BE2C (cell line): Measurements from ENCODE around the gene NKX2-3.

Experiments used
- DNase-seq: peaks from one replicate; pipeline ENCODE4 v3.0.0-alpha.2; 2020
- H3K27me3 ChIP-seq: fragments of 250-450 bp; sonication (Bioruptor Pico); 2 replicates; pipeline ENCODE4 v1.5.1; 2020; ENCODE audit warnings: mild to moderate bottlenecking
- H3K36me3 ChIP-seq: fragments of 250-450 bp; sonication (Bioruptor Pico); 2 replicates; pipeline ENCODE4 v1.5.1; 2020; ENCODE audit warnings: mild to moderate bottlenecking
- H3K4me1 ChIP-seq: fragments of 250-450 bp; sonication (Bioruptor Pico); 2 replicates; pipeline ENCODE4 v1.5.1; 2020
- H3K4me3 ChIP-seq: 2 replicates; pipeline ENCODE4 v1.5.1; 2011; ENCODE audit warnings: low read depth, low read length
- H3K9me3 ChIP-seq: fragments of 250-450 bp; sonication (Bioruptor Pico); 2 replicates; pipeline ENCODE4 v1.5.1; 2020
- CTCF ChIP-seq: IDR thresholded peaks from 2 replicates; pipeline ENCODE4 v1.5.1; 2012; ENCODE audit warnings: mild to moderate bottlenecking, low read depth, low read length

Gene NKX2-3

GRCh38 chr10:99534939-99535763 lies 2.4 kb downstream of the NKX2-3 start:
- no peaks in the 10 kb centered on the region for H3K9me3 ChIP-seq
- H3K36me3 ChIP-seq = no peaks in the 10 kb centered on the region
- H3K4me1 ChIP-seq = no peaks in the 10 kb centered on the region
- TF ChIP-seq CTCF = no peak
- H3K27me3 ChIP-seq = peaks cover 98% of the 10 kb centered on the region
- DNase-seq = peak; percentile 36
- no peak overlapping the region for H3K4me3 ChIP-seq

GRCh38 chr10:99535764-99536337 lies 3.1 kb downstream of the NKX2-3 start:
- peaks cover 97% of the 10 kb centered on the region for H3K27me3 ChIP-seq
- no peak for TF ChIP-seq CTCF

GRCh38 chr10:99536338-99537085 lies 3.8 kb downstream of the NKX2-3 start:
- TF ChIP-seq CTCF = no peak
- Histone ChIP-seq H3K36me3 (no peaks in the 10 kb centered on the region), H3K4me1 (no peaks in the 10 kb centered on the region), H3K9me3 (no peaks in the 10 kb centered on the region), H3K4me3 (no peak overlapping the region), H3K27me3 (peaks cover 97% of the 10 kb centered on the region)
- DNase-seq = no peak

More at GRCh38 chr10:99535764-99536337, 3.1 kb downstream of the NKX2-3 start:
- no peaks in the 10 kb centered on the region for H3K9me3 ChIP-seq
- no peak for DNase-seq
- H3K36me3 ChIP-seq = no peaks in the 10 kb centered on the region
- H3K4me3 ChIP-seq = no peak overlapping the region
- H3K4me1 ChIP-seq = no peaks in the 10 kb centered on the region

- Histone ChIP-seq H3K27me3 (peaks cover 97% of the 10 kb centered on the region), H3K4me3 (no peak overlapping the region), H3K9me3 (no peaks in the 10 kb centered on the region), H3K4me1 (no peaks in the 10 kb centered on the region), H3K36me3 (no peaks in the 10 kb centered on the region)
- DNase-seq = no peak
- no peak for TF ChIP-seq CTCF
These were observed 4.6 kb downstream of the NKX2-3 start for GRCh38 chr10:99537086-99537988.

- DNase-seq = no peak
- H3K9me3 ChIP-seq = no peaks in the 10 kb centered on the region
- no peak for TF ChIP-seq CTCF
- no peaks in the 10 kb centered on the region for H3K4me1 ChIP-seq
- H3K27me3 ChIP-seq = peaks cover 97% of the 10 kb centered on the region
- H3K36me3 ChIP-seq = no peaks in the 10 kb centered on the region
- no peak overlapping the region for H3K4me3 ChIP-seq
These were observed 5.5 kb downstream of the NKX2-3 start for GRCh38 chr10:99537989-99538917.
